H1 (cell line): ENCODE measurements around the gene ANXA6. TPM values are rescaled to one million over a fixed set of nuclear protein-coding genes. Genes with fewer than 3 reads are reported as not detected.

Source experiments
- GABPA ChIP-seq: IDR thresholded peaks from 2 replicates; pipeline ENCODE4 v1.6.1; 2011; ENCODE audit warnings: mild to moderate bottlenecking, low read length, moderate library complexity, borderline replicate concordance; ENCODE audit not compliant: insufficient read depth
- KDM1A ChIP-seq: fragments of 200-600, 300-600 bp; sonication (generic); IDR thresholded peaks from 2 replicates; pipeline ENCODE4 v1.7.1; 2016; ENCODE audit warnings: mild to moderate bottlenecking, low read length, borderline replicate concordance
- RXRA ChIP-seq: IDR thresholded peaks from 2 replicates; pipeline ENCODE4 v1.6.1; 2011; ENCODE audit warnings: low read depth, mild to moderate bottlenecking, low read length, moderate library complexity; ENCODE audit not compliant: insufficient read depth
- SIN3A ChIP-seq, 2 experiments: IDR thresholded peaks in 1 of 2; conservative IDR thresholded peaks in 1 of 2; 2 replicates each; pipeline ENCODE4 v1.6.1; 2011 to 2012; ENCODE audit warnings: low read length in 2 of 2, improper control_type of control experiment in 1 of 2, low read depth in 1 of 2, mild to moderate bottlenecking in 1 of 2
- SP4 ChIP-seq: IDR thresholded peaks from 2 replicates; pipeline ENCODE4 v1.6.1; 2012; ENCODE audit warnings: low read length, inconsistent platforms
- polyA plus RNA-seq, 7 experiments: library from polyadenylated mRNA; depleted of rRNA in 3 of 7; stranded (reverse) in 5 of 7; unstranded in 2 of 7; fragments of >200 nt in 5 of 7; fragments of 200-250 nt in 2 of 7; gene quantifications; 1 replicate in 5 of 7; 2 replicates in 1 of 7; 4 replicates in 1 of 7; pipeline versions ENCODE4 v1.2.1 to v1.2.3, GENCODE V29; 2011 to 2013; ENCODE audit warnings: missing spikeins in 2 of 7, mixed read lengths in 2 of 7
- total RNA-seq: library from RNA; stranded (reverse); fragmentation: NEBNext Ultra II Directional; extraction: Animal tissue kit (Norgen Biotek cat#: 25700); gene quantifications from 2 replicates; pipeline ENCODE4 v1.2.1, GENCODE V29; 2021
- TF ChIP-seq, protein P1 (sequence below), 3 experiments: IDR thresholded peaks; 1 replicate in 2 of 3; 2 replicates in 1 of 3; pipeline versions ENCODE4 v1.5.1 to v1.6.1; 2011; ENCODE audit warnings: low read length in 3 of 3, mild to moderate bottlenecking in 3 of 3, inconsistent platforms in 2 of 3, low read depth in 1 of 3, moderate library complexity in 1 of 3; ENCODE audit not compliant: insufficient read depth in 1 of 3; ENCODE audit errors: control extremely low read depth in 1 of 3

The ANXA6 gene
- total and polyA plus RNA-seq, 2 of the 8 experiments (the other 6 are each of a cell fraction or from before 2014, with no cell fraction given), result 61.3 to 78.6 TPM

DNA sequence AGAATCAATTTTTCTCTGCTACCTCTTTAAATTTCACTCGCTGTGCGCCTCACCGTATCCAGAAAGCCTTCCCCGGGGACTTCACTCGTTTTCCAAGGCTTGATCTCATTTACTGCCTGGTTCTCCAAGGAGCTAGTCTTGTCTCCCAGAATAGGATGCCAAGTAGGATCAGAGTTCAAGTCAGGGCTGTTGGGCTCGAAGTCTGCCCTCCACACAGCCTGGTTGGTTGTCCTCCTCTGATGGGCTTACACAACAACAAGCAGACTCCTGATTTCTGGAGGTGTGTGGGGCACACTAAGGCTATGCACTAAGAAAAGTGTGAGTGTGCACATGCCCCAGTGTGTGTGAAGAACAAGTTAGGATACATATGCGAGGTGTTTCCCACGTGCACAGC lies 62.7 kb downstream of the ANXA6 start (continued):
- TF ChIP-seq, protein P1, sequence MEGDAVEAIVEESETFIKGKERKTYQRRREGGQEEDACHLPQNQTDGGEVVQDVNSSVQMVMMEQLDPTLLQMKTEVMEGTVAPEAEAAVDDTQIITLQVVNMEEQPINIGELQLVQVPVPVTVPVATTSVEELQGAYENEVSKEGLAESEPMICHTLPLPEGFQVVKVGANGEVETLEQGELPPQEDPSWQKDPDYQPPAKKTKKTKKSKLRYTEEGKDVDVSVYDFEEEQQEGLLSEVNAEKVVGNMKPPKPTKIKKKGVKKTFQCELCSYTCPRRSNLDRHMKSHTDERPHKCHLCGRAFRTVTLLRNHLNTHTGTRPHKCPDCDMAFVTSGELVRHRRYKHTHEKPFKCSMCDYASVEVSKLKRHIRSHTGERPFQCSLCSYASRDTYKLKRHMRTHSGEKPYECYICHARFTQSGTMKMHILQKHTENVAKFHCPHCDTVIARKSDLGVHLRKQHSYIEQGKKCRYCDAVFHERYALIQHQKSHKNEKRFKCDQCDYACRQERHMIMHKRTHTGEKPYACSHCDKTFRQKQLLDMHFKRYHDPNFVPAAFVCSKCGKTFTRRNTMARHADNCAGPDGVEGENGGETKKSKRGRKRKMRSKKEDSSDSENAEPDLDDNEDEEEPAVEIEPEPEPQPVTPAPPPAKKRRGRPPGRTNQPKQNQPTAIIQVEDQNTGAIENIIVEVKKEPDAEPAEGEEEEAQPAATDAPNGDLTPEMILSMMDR (IDR thresholded peaks at IDR 0.05; ENCODE audit: control extremely low read depth in 1 of 3, insufficient read depth in 1 of 3, low read depth in 1 of 3, low read length in 3 of 3), result no peak
- no peak for TF ChIP-seq RXRA
- no peak for TF ChIP-seq SP4
- no peak for TF ChIP-seq KDM1A
- TF ChIP-seq SIN3A (conservative IDR thresholded peaks at IDR 0.05 in 1 of 2, IDR thresholded peaks at IDR 0.05 in 1 of 2; ENCODE audit: low read depth in 1 of 2, low read length in 2 of 2), result no peak
- no peak for TF ChIP-seq GABPA
